BJ (cell line): Measurements from ENCODE around the gene SMIM20. TPM values are rescaled to one million over a fixed set of nuclear protein-coding genes. Genes with fewer than 3 reads are reported as not detected.

Source experiments
- CTCF ChIA-PET: fragments of 350-600 bp; formaldehyde crosslinking; extraction: SDS; loops from one replicate; lab custom pipeline; 2021; ENCODE audit warnings: antibody characterized with exemption, inconsistent platforms; lab: Yijun Ruan, JAX
- POLR2A ChIA-PET: fragments of 300-600 bp; sonication (Branson Sonifier 250); formaldehyde crosslinking; extraction: SDS; loops from one replicate; lab custom pipeline; 2021; ENCODE audit warnings: antibody characterized with exemption; lab: Charles Lee
- DNase-seq: peaks from one replicate; pipeline ENCODE4 v3.0.0-alpha.2; 2011; ENCODE audit warnings: low read depth
- H3K27me3 ChIP-seq: 2 replicates; pipeline ENCODE4 v1.6.0; 2011; ENCODE audit warnings: low read length; ENCODE audit not compliant: control insufficient read depth, insufficient read depth
- H3K36me3 ChIP-seq: 2 replicates; pipeline ENCODE4 v1.5.1; 2011; ENCODE audit warnings: low read length; ENCODE audit not compliant: control insufficient read depth, insufficient read depth
- H3K4me3 ChIP-seq: 2 replicates; pipeline ENCODE4 v1.5.1; 2011; ENCODE audit warnings: low read depth, mild to moderate bottlenecking, control low read depth, low read length
- CTCF ChIP-seq: IDR thresholded peaks from 2 replicates; pipeline ENCODE4 v1.5.1; 2011; ENCODE audit warnings: low read depth, mild to moderate bottlenecking, control low read depth, inconsistent platforms, low read length, moderate library complexity; ENCODE audit not compliant: insufficient read depth
- polyA plus RNA-seq: library from polyadenylated mRNA; depleted of rRNA; stranded (reverse); fragments of >200 nt; gene quantifications from 2 replicates; pipeline ENCODE4 v1.2.3, GENCODE V29; 2011

The SMIM20 gene
- polyA plus RNA-seq, 1 experiment: 15.7 TPM

- Histone ChIP-seq H3K27me3 (peaks cover 13% of the 10 kb centered on the region), H3K4me3 (no peak overlapping the region), H3K36me3 (no peaks in the 10 kb centered on the region)
- POLR2A ChIA-PET: no interaction called here
- CTCF ChIA-PET: interaction anchor here (1.4 kb wide), 1 partner anchor 21 kb away, joined by 3 read pairs; no protein-coding TSS in a partner anchor
- DNase-seq: no peak
- no peak for TF ChIP-seq CTCF
Observed at GRCh38 chr4:25949173-25949748, 35.2 kb downstream of the SMIM20 start.

- CTCF ChIA-PET: no interaction called here
- POLR2A ChIA-PET: no interaction called here
- DNase-seq: no peak
- TF ChIP-seq CTCF: no peak
- peaks cover 13% of the 10 kb centered on the region for H3K27me3 ChIP-seq
- no peak overlapping the region for H3K4me3 ChIP-seq
- H3K36me3 ChIP-seq: no peaks in the 10 kb centered on the region
Observed at GRCh38 chr4:25949994-25950393, 36.0 kb downstream of the SMIM20 start.

- CTCF ChIA-PET: interaction anchor here (0.6 kb wide), 1 partner anchor 551 kb away, joined by 6 read pairs; no protein-coding TSS in a partner anchor
- Histone ChIP-seq H3K36me3 (no peaks in the 10 kb centered on the region), H3K4me3 (no peak overlapping the region), H3K27me3 (peaks cover 13% of the 10 kb centered on the region)
- TF ChIP-seq CTCF: no peak
- POLR2A ChIA-PET: no interaction called here
- no peak for DNase-seq
Observed at GRCh38 chr4:25950461-25951389, 36.7 kb downstream of the SMIM20 start.

- ChIA-PET CTCF (interaction anchor here (0.6 to 1.3 kb wide), 3 partner anchors 13 to 552 kb away, joined by 3 to 6 read pairs (median 3); no protein-coding TSS in a partner anchor), POLR2A (no interaction called here)
- Histone ChIP-seq H3K36me3 (no peaks in the 10 kb centered on the region), H3K27me3 (peaks cover 13% of the 10 kb centered on the region), H3K4me3 (no peak overlapping the region)
- no peak for DNase-seq
- TF ChIP-seq CTCF: no peak
Observed at GRCh38 chr4:25951390-25951952, 37.5 kb downstream of the SMIM20 start.

- POLR2A ChIA-PET: no interaction called here
- CTCF ChIA-PET: interaction anchor here (1.0 to 1.4 kb wide), 3 partner anchors 13 to 25 kb away, joined by 3 to 4 read pairs (median 3); no protein-coding TSS in a partner anchor
- Histone ChIP-seq H3K27me3 (peaks cover 13% of the 10 kb centered on the region), H3K4me3 (no peak overlapping the region), H3K36me3 (no peaks in the 10 kb centered on the region)
- no peak for TF ChIP-seq CTCF
- DNase-seq: no peak
Observed at GRCh38 chr4:25953740-25954139, 39.7 kb downstream of the SMIM20 start.
